Measurements from ENCODE around the gene CDK4. TPM values are rescaled to one million over a fixed set of nuclear protein-coding genes. Genes with fewer than 3 reads are reported as not detected.
A peak's percentile ranks its signal among the peaks of the same experiment; 100 is the strongest.

The CDK4 gene
- total and polyA plus RNA-seq, 2 of the 13 experiments (the other 11 are each of a cell fraction or from before 2014, with no cell fraction given) = 191 to 209 TPM

DNA sequence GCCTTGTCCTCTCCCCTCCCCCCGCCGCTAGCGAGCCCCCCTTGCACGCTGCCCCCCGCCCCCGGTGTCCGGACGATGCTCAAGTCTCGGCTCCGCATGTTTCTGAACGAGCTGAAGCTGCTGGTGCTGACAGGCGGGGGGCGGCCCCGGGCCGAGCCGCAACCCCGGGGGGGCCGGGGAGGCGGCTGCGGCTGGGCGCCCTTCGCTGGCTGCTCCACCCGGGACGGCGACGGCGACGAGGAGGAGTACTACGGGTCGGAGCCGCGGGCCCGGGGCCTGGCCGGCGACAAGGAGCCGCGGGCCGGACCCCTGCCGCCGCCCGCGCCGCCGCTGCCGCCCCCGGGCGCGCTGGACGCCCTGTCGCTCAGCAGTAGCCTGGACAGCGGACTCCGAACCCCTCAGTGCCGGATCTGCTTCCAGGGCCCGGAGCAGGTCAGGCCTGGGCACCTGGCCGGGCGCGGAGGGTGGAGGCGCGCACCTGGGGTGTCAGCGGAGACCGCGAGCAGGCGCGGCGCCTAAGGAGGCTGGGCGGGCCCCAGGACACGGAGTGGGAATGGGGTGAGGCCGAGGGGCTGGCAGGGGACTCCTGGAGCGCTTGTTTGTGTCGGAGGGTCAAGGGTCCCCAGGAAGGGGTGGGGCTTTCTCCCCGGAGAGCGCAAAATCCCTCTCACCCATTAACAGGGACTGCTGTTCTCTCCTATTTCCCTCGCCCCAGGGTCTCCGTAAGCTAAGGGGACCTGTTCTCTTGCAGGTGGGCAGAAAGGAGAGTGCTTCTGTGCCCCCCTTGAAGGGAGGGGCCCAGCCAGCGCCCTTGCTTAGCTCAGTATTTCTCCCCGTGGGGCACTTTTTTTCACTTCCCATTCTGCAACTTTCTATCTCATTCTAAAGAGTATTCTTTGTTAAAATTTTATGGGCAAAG, 3.6 kb upstream of the CDK4 start (continued):
- TF ChIP-seq ZFYVE20 (CRISPR knock-in tag; IDR thresholded peaks at IDR 0.05; ENCODE audit: borderline replicate concordance, low read depth) (no peak), RFX1 (IDR thresholded peaks at IDR 0.05) (no peak), MAZ (IDR thresholded peaks at IDR 0.05; ENCODE audit: borderline replicate concordance, low read depth, low read length) (no peak), MAZ (CRISPR knock-in tag; IDR thresholded peaks at IDR 0.05; ENCODE audit: low read depth) (peak; percentile 72), HOXA7 (CRISPR knock-in tag; IDR thresholded peaks at IDR 0.05) (no peak), SMC3 (IDR thresholded peaks at IDR 0.05; ENCODE audit: low read length) (no peak), ZNF296 (CRISPR knock-in tag; conservative IDR thresholded peaks at IDR 0.05) (no peak), ZNF891 (CRISPR knock-in tag; IDR thresholded peaks at IDR 0.05) (peak; percentile 44; the same call in 1 of the 2 replicates), NFKBIZ (CRISPR knock-in tag; IDR thresholded peaks at IDR 0.05) (peak; percentile 51; the same call in 1 of the 2 replicates), ZNF746 (CRISPR knock-in tag; IDR thresholded peaks at IDR 0.05) (peak; percentile 59; the same call in 1 of the 2 replicates), ZFP1 (CRISPR knock-in tag; IDR thresholded peaks at IDR 0.05) (no peak), ZNF549 (CRISPR knock-in tag; IDR thresholded peaks at IDR 0.05) (no peak), FIP1L1 (IDR thresholded peaks at IDR 0.05; ENCODE audit: borderline replicate concordance, insufficient read depth, low read depth, low read length) (no peak), FOXP1 (IDR thresholded peaks at IDR 0.05) (no peak), FOXP1 (CRISPR knock-in tag; IDR thresholded peaks at IDR 0.05) (0 out of 2 replicates have a peak, but pooled peaks have one; percentile 13), ZNF816 (CRISPR knock-in tag; IDR thresholded peaks at IDR 0.05; ENCODE audit: borderline replicate concordance) (no peak)
- TF ChIP-seq, protein P1, sequence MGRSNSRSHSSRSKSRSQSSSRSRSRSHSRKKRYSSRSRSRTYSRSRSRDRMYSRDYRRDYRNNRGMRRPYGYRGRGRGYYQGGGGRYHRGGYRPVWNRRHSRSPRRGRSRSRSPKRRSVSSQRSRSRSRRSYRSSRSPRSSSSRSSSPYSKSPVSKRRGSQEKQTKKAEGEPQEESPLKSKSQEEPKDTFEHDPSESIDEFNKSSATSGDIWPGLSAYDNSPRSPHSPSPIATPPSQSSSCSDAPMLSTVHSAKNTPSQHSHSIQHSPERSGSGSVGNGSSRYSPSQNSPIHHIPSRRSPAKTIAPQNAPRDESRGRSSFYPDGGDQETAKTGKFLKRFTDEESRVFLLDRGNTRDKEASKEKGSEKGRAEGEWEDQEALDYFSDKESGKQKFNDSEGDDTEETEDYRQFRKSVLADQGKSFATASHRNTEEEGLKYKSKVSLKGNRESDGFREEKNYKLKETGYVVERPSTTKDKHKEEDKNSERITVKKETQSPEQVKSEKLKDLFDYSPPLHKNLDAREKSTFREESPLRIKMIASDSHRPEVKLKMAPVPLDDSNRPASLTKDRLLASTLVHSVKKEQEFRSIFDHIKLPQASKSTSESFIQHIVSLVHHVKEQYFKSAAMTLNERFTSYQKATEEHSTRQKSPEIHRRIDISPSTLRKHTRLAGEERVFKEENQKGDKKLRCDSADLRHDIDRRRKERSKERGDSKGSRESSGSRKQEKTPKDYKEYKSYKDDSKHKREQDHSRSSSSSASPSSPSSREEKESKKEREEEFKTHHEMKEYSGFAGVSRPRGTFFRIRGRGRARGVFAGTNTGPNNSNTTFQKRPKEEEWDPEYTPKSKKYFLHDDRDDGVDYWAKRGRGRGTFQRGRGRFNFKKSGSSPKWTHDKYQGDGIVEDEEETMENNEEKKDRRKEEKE (IDR thresholded peaks at IDR 0.05) = no peak
- TF ChIP-seq, protein P2, sequence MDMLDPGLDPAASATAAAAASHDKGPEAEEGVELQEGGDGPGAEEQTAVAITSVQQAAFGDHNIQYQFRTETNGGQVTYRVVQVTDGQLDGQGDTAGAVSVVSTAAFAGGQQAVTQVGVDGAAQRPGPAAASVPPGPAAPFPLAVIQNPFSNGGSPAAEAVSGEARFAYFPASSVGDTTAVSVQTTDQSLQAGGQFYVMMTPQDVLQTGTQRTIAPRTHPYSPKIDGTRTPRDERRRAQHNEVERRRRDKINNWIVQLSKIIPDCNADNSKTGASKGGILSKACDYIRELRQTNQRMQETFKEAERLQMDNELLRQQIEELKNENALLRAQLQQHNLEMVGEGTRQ (IDR thresholded peaks at IDR 0.05; ENCODE audit: low read depth, low read length) = no peak
- TF ChIP-seq, protein P2 (CRISPR knock-in tag; IDR thresholded peaks at IDR 0.05; ENCODE audit: borderline replicate concordance) = no peak
- TF ChIP-seq, protein P3, sequence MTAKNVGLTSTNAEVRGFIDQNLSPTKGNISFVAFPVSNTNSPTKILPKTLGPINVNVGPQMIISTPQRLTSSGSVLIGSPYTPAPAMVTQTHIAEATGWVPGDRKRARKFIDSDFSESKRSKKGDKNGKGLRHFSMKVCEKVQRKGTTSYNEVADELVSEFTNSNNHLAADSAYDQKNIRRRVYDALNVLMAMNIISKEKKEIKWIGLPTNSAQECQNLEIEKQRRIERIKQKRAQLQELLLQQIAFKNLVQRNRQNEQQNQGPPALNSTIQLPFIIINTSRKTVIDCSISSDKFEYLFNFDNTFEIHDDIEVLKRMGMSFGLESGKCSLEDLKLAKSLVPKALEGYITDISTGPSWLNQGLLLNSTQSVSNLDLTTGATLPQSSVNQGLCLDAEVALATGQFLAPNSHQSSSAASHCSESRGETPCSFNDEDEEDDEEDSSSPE (CRISPR knock-in tag; IDR thresholded peaks at IDR 0.05) = no peak
- TF ChIP-seq, protein P4, sequence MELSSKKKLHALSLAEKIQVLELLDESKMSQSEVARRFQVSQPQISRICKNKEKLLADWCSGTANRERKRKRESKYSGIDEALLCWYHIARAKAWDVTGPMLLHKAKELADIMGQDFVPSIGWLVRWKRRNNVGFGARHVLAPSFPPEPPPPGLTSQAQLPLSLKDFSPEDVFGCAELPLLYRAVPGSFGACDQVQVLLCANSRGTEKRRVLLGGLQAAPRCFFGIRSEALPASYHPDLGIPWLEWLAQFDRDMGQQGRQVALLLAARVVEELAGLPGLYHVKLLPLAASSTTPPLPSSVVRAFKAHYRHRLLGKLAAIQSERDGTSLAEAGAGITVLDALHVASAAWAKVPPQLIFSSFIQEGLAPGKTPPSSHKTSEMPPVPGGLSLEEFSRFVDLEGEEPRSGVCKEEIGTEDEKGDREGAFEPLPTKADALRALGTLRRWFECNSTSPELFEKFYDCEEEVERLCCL (CRISPR knock-in tag; IDR thresholded peaks at IDR 0.05; ENCODE audit: borderline replicate concordance) = no peak
